CD4-positive, alpha-beta T cell treated with Interleukin-4 for 4 hours (primary cell): ENCODE data around the gene PCBP4.
"Not testable (repeated sequence)": the region's sequence is repeated elsewhere in the genome, so short reads cannot be mapped to it uniquely, and the experiment has no call there.

Experiments
- DNase-seq: peaks from one replicate; pipeline ENCODE4 v3.0.0-alpha.2; 2020

PCBP4 gene

DNA sequence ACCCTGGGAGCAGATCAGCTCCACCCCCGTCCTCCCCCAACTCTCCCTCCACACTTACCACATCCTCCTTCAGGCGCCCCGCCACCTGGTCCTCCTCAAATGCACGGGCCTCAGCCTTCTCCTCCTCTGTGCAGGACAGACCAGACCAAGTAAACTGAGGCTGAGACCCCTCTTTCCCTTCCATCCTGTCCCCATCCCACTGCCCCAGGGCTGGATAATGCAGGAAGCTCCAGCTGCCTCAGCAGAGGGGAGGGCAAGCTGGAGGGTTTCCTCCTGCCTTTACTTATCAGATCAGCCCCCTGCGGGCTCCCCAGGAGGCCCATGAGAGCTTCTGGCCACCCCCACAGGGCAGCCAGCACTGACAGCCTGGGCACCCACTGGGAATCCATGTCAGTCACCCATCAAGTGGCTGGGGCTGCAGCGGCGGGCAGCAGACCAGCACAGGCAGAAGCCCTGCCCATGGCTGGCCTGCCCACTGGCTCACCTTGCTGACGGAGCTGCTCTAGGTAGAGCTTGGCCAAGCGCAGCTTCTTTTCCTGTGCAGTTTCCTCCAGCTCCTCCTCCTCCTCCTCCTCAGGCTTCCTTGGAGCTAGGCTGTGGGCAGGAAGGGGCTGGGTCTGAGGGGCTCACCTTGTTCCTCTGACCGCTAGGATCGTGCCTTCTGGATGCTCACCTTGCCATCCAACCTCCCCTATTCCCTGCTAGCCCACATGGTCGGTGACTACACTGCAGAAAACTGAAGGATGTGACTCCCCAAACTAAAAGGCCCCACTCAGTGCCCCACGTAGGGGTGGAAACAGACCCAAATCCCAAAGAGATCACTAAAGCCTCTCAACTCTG is 29.4 kb downstream of the PCBP4 start:
- no peak for DNase-seq

DNA sequence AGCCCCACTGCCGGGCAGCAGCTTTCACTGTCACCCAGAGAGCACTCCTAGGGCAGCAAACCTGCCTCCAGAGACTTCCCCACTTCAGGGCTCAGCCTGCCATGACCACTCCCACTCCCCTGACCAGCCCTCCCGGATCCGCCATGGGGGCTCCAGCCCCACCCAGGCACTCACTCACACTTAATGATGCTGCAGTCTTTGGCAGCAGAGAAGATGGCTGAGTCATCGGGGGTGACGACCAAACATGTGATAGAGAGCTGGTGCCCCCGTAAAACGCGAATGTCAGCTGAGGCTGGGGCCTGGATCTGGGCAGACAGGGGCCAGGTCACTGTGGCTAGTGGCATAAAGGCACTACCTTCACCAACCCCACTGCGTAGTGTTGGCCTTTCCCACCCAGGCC is 30.2 kb downstream of the PCBP4 start:
- DNase-seq = no peak

DNA sequence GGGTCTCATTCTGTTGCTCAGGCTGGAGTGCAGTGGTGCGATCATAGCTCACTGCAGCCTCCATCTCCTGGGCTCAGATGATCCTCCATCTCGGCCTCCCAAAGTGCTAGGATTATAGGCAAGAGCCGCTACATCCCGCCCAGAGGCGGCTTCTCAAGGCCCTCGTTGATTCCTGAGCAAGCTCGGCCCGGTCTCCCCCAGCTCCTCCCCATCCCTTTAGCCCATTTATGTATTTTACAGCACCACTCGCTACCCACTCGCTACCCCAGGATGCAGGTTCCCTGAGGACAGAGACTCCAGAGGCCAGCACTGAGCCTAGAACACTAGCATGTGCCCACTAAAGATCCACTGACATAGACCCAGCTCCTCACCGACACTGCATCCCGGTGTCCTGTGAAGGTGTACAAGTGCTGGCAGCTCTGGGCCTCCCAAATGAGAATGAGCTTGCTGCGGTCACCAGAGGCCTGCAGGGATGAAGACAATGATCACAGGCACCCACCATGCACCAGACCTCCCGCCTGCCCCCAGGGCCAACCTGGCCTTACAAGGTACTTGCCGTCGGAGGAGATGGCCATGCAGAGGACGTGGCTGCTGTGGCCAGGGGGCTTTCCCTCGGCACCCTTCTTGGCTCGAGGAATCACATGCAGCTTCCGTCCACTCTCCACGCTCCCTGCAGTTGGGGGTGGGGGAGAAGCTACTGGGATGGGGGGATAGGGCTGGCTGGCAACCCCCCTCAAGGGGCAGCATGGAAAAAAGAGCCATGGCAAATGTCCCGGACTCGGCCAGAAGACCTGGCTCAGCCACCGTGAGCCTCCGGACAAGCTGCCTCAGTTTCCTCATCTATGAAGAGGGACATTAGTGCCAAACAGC is 31.1 kb downstream of the PCBP4 start:
- no peak for DNase-seq

DNA sequence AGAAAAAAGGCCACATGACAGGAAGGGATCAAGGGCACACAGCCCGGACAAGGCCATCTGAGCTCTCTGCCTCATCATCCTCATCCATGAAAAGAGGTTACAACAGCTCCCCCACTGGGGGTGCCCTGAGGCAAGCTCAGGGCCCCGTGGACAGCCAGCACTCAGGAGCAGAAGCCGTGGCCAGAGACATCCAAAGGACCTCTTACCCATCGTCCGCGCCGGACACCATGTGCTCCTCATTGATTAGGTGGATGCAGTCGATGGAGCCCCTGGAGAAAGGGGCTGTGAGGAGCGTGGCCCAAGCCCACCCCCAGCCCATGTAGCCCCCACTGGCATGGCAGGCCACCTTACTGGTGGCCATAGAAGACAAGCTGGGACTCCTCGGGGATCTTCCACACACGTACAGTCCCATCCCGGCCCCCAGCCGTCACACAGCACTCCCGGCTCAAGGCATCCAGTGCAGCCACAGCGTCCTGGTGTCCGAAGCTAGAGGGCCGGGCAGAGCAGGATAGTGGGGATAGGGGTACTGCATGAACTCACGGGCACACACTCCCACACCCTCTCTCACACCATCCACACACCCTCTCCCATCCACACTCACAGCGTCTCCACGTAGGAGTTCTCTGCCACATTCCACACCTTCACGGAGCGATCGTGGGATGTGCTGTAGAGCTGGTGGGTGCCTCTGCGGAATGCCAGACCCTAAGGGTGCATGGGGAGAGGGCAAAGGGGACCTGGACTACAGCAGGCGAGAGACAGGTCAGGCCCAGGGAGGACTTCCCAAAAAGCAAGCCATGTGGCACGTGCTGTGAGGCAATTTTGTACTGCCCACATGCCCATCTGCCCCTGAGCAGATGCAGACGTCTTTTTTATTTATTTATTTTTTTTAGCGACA is 32.0 kb downstream of the PCBP4 start:
- DNase-seq = no peak

DNA sequence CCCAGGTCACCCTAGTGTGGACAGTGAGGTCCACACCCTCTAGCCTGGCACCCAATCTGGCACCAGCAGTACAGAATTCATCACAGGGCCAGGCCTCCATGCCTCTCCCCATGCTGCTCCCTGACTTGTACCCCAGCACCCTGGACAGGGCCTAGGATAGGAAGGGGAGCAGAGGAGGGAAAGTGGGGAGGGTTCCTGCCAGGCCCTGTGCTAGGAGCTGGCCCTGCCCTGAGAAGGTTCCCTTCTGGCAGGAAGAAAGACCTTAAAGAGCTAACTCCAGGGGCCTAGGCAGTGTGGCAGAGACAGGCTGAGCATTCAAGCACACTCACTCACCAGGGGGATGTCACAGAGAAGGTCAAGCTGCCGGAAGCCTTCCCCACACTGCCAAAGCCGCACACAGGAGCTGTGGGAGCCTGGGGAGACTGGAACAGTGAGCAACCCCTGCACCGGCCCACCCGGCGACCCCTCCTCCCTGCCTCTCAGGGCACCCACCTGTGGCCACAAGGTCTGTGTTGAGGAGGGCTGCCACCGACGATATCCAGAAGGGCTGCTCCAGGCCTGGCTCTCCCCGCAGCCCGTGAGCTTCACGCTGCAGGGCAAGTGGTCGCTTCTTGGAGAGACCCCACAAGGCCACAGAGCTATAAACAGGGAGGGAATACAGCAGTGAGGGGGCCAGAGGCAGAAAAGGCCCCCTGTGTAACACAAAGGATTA is 33.0 kb downstream of the PCBP4 start:
- no peak for DNase-seq

DNA sequence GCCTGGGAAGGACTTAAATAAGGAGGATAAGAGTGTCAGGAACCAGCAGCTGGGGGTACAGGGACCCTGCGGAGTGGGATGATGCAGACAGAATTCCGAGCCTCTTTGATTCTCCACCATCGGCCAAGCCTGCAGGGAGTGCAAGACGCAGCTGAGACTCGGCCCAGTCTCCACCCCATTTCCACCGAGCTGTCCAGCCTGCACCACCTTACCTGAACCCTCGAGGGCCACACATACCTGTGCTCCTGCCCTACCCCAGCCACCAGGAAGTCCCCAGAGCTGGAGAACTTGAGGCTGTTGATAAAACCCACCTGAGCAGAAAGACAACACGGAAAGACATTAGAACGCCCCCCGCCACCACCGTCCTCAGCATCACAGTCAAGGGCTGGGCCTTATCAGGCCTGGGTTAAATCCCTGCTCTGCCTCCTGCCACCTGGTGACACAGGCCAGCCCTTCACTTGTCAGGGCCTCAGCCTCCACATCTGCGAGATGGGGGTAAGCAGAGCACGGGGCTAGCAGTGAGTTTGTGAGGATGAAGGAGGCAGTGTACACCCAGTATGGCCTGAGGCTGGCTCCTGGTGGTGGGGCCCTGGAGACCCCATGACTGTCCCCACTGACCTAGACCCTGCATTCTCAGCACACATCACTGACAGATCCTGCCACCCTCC is 33.6 kb downstream of the PCBP4 start:
- no peak for DNase-seq

DNA sequence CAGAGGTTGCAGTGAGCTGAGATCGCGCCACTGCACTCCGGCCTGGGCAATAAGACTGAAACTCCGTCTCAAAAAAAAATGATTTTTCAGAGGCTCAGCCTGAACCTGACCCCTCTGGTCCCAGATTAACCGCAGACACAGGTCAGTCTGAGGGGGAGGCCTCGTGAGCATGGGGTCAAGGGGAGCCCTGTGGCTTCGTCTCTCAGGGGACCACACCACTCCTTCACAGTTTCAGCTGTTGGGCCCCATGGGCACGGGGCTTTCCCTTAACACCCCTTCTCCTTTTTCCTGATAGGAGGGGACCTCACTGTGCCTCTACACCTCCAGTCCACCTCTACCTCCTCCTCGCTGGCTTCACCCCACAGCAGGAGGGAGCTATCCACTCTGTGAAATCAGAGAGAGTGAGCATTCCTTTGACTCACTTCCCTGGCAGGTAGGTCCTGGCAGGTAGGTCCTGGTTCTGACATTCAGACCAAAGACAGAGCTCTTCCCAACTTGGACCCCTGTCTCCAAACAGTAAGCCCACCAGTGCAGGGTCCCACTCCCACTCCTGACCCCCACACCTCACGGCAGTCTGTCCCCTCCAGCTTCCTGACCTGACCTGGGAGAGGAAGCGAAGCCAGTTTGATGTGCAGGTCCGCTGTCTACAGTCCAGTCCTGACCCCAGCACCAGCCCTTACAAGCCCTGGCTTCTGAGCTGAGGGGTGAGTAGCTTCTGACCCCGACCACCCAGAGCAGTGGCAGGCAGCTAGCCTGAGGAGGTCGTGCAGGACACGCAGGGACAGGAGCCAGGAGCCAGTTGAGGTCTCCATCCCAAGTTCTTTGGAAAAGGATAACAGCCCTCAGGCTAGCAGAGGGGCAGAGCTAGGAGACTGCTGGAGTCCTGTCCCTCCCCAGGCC is 34.5 kb downstream of the PCBP4 start:
- no peak for DNase-seq

DNA sequence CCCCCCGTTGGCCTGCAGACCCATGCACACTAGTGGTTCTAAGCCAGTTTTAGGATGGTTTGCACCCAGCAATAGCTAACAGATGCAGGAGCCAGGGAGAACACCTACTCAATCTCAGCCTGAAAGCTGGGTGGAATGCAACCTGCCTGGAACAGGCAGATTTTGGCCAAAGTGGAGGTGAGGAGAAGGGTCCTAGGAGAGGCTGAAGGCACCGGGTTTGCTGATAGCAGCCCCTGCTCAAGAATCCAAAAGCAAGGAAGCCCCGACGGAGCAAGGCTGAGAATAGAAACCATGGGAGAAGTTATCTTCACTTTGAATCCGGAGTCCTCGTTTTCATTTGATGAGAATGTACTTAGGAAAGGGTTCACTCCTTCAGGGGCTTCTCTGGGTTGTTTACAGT is 35.5 kb downstream of the PCBP4 start:
- no peak for DNase-seq

DNA sequence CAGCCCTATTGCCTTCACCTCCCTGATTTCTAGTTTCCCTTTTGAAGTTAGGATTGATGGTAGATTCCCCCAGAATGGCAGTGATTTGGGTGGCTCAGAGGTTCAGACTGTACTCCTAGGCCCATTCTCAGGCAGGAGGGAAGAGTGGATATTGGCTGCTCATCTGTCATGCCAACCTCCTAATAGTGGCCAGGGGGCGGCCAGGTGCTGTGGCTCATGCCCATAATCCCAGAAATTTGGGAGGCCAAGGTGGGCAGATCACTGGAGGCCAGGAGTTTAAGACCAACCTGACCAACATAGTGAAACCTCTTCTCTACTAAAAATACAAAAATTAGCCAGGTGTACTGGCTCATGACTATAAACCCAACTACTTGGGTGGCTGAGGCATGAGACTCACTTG is 36.8 kb downstream of the PCBP4 start:
- no peak for DNase-seq

DNA sequence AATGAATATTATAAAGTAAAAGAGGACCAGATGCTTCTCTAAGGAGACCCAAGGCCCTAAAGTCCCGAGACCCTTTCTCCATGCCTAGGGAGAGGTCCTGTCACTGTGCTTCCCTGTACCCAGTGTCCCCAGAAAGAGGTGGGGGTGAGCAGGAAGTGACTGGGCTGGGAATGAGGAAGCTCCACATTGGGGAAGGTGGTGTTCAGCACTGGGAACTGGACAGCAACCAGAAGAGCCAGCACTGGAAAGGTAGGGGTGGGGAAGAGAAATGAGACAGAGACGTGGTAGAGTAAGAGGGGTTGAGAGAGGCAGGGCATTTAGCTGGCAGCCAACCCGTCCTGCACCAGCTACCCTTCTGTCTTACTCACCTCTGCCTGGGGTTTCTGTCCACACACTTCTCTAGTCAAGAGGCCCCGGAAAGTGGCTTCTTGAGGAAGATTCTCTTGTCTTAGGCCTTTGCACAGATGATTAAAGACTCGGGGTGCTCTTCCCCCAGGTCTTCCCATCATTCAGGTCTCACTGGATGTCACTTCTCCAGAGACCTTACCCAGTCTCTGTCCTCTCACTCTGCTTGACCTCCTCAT is 37.7 kb downstream of the PCBP4 start:
- DNase-seq = no peak

DNA sequence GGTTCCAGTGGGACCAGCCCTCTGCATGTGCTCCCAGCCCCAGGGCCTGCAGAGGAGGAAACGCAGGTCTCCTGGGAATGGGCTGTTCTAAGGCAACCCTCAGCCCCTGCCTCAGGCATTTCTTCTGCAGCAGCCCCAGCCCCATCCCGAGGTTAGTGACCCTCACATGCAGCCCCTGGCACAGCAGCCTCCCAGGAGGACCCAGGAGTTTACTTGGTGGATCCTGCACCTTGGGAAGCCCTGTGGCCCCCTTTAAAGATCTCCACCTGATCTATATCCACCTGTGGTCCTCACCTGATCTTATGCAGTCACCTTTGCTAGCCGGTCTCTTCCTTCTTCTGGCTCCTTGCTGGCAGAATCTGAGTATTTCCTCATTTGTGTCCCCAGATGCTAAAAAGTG is 38.3 kb downstream of the PCBP4 start:
- DNase-seq = not testable (repeated sequence)

DNA sequence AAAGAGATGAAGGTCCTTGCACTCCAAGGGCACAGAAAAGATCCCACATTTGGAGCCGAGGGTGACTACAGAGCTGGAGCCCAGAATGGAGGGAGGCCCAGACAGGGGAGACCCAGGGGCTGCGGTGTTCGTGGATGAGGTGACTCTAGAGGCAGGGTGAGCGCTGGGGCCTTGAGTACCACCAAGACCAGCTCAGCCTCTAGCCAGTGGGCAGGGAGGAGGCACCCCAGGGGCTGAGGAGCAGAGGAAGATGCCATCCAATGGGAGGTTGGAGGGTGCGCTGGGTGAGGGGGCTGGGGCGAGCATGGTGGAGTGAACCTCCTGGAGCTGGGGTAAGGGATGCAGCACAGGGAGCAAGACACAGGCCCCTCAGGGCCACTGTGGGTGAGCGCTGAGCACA is 38.8 kb downstream of the PCBP4 start:
- DNase-seq = no peak

DNA sequence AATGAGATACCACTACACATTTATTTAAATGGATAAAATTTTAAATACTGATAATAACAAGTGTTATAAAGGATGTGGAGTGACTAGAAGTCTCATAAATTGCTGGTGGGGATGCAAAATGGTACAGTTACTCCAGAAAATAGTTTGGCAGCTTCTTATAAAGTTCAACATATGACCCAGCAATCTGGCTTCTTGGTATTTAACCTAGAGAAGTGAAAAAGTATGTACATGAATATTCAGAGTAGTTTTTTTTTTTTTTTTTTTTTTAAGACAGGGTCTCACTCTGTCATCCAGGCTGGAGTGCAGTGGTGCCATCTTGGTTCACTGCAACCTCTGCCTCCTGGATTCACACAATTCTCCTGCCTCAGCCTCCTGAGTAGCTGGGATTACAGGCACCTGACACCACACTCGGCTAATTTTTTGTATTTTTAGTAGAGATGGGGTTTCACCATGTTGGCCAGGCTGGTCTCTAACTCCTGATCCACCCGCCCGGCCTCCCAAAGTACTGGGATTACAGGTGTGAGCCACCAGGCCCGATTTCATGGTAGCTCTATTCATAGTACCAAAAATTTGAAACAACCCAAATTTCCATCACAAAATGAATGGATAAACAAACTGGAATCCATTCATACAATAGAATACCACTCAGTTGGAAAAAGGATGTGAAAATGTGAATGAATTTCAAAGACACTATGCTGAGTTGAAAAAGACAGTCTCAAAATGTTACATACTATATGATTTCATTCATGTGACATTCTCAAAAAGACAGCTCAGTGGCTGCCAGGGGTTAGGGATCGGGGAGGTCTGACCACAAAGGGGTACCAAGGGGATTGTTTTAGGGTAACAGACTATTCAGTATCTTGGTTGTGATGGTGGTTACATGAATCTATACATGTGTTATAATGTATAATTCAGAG is 39.9 kb downstream of the PCBP4 start:
- no peak for DNase-seq

DNA sequence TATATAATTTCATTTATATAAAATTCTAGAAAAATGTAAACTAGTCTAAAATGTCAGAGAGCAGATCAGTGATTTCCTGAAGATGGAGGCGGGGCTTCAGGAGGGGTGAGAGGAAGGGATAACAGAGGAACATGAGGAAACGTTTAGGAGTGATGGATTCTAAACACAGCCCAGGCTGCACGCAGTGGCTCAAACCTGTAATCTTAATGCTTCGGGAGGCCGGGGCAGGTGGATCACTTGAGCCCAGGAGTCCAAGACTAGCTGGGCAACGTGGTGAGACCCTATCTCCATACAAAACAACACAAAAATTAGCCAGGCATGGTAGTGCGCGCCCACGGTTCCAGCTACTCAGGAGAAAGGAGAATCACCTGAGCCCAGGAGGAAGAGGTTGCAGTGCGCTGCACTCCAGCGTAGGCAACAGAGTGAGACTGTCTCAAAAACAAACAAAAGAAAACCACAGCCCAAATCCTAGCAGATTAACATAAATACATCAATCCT is 46.1 kb downstream of the PCBP4 start:
- no peak for DNase-seq

DNA sequence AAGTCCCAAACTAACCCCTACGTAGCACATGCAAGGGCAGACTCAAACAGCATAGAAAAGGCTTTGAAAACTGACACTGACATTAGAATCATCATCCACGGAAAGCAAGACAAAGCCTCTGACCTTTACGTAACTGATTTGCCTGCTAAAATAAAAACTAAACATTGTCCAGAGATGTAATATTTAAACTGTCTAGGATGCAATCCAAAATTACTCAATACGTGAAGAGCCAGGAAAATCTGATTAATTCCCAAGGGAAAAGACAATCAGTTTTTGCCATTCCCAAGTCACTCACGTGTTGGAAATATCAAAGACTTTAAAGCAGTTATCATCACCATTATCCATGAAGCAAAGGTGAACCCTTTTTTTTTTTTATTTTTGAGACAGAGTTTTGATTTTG is 50.8 kb downstream of the PCBP4 start:
- no peak for DNase-seq

DNA sequence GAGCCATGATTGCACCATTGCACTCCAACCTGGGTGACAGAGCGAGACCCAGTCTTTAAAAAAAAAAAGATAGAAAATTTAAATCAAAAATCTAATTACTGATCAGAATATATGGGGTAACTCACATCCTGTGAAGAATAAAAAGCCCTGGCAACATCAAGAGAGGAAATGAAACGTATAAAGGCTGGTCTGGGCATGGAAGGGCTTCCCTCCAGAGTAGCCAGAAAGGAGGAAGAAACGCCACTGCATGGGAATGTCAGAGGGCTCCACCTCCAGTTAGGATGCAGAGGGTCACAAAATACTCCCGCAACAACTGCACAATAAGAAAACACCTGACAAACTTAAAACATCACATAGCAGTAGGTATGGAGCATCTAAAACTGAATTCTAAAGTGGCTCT is 59.2 kb downstream of the PCBP4 start:
- no peak for DNase-seq
